G401 (cell line): ENCODE data around the gene IFIT2. TPM values are rescaled to one million over a fixed set of nuclear protein-coding genes. Genes with fewer than 3 reads are reported as not detected.
A peak's percentile ranks its signal among the peaks of the same experiment; 100 is the strongest.
"Not testable (repeated sequence)": the region's sequence is repeated elsewhere in the genome, so short reads cannot be mapped to it uniquely, and the experiment has no call there.

Source experiments
- DNase-seq: peaks from one replicate; pipeline ENCODE4 v3.0.0-alpha.2; 2015; ENCODE audit warnings: low spot score
- in situ Hi-C: cut with HindIII; loops from 2 replicates; pipeline ENCODE4 v1.10.0; 2016; ENCODE audit warnings: low sequenced_read_pairs, mixed read lengths
- total RNA-seq: library from RNA; depleted of rRNA; stranded (reverse); fragments of >200 nt; shearing (Covaris generic); gene quantifications from 2 replicates; pipeline ENCODE4 v1.2.3, GENCODE V29; 2014; rRNA removed

The IFIT2 gene, protein sequence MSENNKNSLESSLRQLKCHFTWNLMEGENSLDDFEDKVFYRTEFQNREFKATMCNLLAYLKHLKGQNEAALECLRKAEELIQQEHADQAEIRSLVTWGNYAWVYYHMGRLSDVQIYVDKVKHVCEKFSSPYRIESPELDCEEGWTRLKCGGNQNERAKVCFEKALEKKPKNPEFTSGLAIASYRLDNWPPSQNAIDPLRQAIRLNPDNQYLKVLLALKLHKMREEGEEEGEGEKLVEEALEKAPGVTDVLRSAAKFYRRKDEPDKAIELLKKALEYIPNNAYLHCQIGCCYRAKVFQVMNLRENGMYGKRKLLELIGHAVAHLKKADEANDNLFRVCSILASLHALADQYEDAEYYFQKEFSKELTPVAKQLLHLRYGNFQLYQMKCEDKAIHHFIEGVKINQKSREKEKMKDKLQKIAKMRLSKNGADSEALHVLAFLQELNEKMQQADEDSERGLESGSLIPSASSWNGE
- 0.80 and 1.1 TPM in 2 replicates for total RNA-seq

DNA sequence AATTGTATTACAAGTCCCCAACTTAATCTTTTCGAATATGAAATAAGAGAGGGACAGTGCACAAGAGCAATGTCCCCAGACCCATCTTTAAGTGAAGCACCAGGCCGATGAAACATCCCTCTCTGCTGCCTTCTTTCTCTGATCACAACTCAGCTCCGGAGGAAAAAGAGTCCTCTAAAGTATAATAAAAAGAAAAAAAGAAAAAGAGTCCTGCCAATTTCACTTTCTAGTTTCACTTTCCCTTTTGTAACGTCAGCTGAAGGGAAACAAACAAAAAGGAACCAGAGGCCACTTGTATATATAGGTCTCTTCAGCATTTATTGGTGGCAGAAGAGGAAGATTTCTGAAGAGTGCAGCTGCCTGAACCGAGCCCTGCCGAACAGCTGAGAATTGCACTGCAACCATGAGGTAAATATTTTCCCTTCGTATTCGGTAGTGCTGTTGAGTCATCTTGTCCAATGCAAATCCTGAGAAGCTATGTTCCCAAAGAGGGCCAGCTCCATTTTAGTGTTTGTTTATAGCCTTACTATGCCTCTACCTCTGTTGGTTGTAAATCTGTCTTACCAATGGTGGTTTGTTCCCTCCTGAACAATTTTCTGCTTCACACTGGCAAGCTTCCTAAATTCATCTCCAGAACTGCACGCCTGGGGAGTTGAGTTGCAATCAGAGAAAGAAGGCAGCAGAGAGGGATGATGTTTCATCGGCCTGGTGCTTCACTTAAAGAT, at the start of gene IFIT2:
Gene IFIT2, plus strand, starts transcription at position 326 of the 725 bp plus-strand sequence. Its CDS starts 78 bp downstream, at position 404.
- peak; percentile 85 for DNase-seq
- in situ Hi-C loops = no loop called here

DNA sequence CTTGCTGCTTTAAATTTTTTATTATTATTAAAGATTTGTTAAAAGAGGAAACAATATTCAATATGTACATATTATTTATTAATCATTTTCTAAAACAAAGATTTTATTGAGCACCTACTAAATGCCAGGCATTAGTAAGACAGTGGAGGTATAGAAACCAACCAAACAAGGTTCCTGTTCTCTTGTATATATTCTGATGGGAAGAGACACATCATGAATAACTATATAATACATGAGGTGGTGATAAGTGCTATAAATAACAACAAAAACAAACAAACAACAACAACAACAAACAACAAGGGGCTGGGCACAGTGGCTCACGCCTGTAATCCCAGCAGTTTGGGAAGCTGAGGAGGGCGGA, 49.6 kb upstream of the IFIT2 start:
- no peak for DNase-seq
- in situ Hi-C loops = no loop called here

DNA sequence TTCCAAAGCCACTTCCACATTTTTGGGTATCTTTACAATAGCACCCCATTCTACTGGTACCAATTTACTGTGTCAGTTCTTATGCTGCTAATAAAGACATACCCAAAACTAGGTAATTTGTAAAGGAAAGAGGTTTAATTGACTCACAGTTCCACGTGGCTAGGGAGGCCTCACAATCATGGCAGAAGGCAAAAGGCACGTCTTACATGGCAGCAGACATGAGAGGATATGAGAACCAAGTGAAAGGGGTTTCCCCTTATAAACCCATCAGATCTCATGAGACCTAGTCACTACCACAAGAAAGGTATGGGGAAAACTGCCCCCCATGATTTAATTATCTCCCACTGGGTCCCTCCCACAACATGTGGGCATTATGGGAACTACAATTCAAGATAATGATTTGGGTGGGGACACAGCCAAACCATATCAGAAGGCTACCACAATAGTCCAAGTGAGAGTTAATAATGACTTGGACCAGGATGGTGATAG, 46.7 kb upstream of the IFIT2 start:
- DNase-seq, in situ Hi-C loops: not testable (repeated sequence)

DNA sequence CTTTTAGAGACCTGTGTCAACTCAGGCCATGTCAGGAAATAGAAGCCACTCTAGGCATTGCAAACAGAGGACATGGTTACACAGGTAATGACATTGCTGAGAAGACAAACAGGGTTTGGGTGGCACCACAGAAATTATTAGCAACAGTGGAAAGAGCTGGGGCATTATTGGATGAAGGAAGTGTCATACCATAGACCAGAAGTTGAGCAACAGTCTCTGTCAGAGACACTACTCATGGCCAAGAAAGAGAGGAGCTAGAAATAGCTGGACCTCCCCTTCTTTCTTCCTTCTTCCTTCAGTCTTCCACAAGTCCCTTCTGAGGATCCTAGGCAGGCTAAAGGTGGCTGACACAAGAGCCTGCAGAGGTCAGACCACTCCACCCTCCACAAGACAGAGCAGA, 46.1 kb upstream of the IFIT2 start:
- DNase-seq = no peak
- in situ Hi-C loops = no loop called here

DNA sequence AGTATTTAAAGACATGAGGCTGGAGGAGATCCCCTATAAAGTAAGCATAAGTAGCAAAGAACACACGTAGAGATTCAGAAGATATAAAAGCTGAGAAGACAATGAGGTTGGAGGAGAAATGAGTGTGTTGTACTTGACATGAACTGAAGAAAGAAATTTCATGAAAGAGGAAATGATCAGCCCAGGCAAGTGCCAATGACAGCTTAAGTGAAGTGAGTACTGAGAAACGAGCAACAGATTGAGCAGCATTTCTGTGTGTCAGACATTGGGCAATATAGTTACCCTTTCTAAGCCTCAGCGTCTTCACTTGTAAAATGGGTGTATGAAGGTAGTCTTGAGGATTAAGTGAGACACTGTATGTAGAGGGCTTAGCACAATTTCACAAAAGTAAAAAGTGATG, 45.5 kb upstream of the IFIT2 start:
- no peak for DNase-seq
- in situ Hi-C loops = no loop called here

DNA sequence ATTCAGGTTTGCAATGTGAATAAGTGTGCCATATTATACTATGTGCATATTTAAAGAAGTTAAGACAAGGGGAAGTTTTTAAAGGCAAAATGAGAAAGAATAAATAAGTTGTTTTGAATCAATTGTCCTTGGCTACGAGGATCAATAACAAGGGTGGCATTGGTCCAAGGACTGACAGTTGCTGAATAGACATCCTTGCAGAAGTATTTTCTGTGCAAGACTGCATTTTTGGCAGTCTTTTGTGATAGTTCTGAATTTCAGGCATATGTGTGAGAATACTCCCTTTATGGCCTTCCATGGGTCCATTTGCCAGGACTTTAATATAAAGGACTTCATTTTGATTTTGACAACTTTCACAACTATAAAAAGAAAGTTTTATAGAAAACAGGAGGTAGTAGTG, 44.9 kb upstream of the IFIT2 start:
- no peak for DNase-seq
- in situ Hi-C loops = no loop called here

DNA sequence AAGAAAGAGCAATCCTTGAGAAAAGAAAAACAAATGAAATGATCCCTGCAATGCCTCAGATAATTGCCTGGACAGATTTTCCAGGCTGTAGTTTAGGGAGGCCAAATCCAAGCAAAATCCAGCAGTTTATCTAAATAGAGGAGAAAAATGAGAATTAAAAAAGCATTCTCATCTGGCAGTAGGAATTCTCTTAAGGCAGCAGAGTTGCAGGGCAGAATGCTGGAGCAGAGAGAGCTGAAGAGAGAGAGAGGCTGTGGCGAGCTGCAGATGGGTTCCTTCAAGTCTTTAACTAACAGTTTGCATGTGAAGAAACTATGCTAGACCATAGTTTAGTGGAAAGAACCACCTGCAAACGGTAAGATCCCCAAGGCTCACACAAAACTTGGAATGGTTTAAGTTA, 44.3 kb upstream of the IFIT2 start:
- in situ Hi-C loops = no loop called here
- DNase-seq = no peak

DNA sequence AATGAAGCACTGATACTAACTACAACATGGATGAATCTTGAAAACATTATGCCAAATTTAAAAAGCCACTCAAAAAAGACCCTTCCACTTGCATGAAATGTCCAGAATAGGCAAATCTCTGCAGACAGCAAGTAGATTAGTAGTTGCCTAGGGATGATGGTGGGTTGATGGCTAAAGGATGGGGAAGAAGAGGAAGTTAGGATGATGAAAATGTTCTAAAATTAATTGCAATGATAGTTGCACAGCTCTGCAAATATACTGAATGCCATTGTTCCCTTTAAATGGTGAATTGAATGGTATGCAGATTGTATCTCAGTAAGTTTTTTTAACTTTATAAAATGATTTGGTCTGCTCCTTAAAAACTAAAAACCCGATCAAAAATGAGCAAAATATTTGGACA, 43.0 kb upstream of the IFIT2 start:
- no peak for DNase-seq
- in situ Hi-C loops = no loop called here

DNA sequence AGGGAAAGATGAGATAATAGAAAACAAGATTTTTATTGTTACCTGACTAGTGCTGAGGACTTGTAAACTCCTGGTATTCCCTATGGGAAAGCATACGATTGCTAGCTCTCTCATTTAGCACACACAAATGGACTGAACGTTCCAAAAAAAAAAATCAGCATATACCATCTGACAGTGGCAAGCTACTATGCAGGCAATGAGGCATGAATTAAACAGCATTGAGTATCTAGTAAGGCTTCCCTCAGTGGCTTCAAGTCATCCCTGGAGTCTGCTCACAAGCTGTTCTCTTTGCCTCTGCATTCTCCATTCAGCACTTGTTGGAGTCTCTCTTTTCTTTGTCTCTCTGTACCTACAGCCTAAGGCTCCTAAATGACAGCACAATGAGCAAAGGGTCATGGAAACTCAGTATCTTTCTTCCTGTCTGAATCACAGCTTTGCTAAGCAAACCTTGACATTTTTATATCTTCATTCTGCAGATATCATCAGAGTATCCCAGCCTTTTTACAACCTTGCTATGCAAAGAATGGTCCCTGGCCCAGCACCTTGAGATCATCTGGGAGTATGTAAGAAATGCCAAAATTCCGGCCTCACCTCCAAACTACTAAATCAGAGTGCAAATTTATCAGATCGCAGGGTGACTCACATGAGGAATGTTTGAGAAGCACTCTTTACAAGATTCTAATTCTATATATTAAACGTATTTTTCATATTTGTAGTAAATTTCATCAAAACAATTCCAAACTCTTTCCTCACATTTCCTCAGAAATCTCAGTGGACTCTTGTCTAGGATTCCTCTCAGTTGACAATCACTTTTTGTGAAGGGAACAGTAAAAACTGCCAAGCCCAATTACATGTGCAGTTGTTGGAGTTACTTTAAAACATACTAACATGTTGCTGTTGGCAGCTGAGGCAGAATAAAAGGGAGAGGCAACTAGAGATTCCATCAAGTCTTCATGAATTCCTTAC, 39.5 kb upstream of the IFIT2 start:
- peak; percentile 37 for DNase-seq
- in situ Hi-C loops = no loop called here

DNA sequence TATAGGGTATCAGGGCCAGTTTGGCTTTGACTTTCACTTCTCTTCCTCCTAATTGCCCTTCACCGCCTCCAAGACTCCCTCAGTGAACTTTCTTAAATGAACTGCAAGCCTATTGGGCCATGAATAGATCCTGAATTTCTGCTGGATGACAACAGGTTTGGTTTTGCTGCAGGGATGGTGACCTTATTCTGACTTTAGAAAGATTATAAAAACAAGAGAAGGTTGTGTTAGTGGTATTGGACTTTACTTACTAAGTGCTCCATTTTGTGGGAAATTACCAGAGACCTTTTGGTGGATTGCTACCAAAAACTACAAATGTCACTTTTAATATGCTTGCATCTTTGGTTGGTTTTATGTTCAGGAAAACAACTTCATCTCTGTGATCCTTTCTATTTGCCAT, 38.8 kb upstream of the IFIT2 start:
- in situ Hi-C loops = no loop called here
- DNase-seq = no peak

DNA sequence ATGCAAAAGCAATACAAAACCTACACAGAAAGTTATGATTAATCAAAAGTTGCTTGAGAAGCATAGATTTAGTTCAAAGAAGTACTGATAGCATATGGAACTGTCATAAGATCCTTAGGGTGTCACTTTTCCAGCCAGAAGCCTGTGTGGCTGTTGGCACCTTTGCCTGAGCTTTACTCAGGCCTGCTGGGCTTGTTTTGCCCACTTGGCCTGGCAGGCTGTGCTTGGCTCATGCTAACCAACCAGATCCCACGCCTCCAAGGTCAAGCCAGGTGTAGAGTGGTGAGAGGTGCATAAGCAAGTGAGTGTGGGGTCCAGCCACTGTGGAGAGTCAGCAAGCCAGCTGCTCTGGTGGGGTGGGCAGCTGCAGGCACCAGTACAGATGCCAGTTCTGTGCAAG, 38.3 kb upstream of the IFIT2 start:
- in situ Hi-C loops = no loop called here
- DNase-seq = peak; percentile 84

DNA sequence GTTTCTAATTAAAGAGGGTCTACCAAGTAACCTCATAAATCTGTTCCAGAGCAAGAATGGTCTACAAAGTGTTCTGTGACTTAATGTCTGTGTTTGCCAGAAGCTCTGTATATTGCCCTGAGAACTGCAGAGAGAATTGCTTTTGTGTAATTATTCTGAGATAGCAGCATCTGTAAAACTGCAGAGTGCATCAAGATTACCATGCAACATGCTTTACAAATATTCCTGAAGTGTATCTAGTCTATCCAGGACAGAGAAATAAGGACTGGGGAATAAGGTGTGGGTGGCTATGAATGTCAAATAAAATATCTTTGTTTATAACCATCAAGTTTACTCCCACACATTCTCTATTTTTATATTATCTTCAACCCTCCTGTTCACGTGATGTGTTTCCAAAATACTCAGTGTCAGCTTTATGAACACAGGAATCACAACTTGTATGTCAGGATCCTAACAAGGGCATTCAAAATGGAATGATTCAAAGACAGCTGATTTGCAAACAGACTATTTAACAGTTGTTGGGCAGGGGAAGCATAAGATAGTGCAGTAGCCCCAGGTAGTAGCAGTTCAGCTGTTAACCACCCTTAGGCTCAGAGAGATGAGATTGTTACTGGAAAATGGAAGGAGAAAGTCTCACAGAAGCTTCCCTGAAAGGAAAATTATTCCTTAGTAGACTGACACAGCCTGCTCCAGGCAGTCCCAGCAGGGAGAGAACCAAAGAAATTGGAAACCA, 35.0 kb upstream of the IFIT2 start:
- DNase-seq = no peak
- in situ Hi-C loops = no loop called here

DNA sequence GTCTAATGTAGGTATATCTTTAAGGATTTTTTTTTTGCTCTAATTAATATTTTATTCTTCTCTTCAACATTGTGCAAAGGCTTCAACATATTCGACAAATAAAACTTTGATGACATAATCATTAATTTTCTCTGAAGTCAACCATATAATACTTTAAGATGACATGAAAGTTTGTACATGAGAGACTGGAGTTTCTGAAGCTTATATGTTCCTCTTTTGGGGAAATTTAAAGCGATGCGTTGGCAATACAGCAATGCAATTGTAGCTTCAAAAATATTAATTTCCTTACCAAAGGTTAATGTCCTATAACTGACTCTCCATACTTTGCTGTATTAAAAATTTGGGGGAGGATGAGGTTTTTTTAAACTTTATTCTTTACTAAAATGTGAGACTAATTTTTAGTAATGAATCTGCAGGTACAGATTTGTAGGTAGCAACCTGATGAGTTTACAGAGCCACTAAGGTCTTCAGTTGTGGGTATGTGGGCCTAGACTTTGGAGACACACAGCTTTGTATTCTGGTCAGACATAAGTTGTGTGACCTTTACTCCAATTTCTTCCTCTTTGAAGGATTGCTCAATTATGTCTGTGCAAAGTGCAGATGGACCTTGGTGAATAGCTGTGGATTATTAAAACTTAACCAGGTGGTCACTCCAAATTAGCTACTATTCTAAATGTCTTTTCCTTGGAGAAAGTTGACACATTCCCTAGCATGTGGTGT, 32.3 kb upstream of the IFIT2 start:
- in situ Hi-C loops = no loop called here

DNA sequence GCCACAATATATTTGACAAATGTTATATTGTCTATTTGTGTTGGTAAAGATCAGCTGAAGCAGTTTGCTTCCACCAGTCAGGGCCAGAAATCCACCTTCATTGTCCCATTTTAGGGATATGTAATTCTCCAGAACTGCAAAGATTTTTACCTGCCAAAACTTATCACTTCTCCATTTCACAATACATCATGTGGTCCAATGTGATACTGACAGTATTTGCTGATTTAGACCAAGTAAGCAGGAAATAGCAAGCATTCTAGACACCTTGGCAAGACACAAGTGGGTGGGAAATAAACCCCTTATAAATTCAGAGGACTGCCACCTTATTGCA, 31.7 kb upstream of the IFIT2 start:
- no peak for DNase-seq
- in situ Hi-C loops = no loop called here

More for the DNA sequence above, 32.3 kb upstream of the IFIT2 start:
- DNase-seq = no peak

DNA sequence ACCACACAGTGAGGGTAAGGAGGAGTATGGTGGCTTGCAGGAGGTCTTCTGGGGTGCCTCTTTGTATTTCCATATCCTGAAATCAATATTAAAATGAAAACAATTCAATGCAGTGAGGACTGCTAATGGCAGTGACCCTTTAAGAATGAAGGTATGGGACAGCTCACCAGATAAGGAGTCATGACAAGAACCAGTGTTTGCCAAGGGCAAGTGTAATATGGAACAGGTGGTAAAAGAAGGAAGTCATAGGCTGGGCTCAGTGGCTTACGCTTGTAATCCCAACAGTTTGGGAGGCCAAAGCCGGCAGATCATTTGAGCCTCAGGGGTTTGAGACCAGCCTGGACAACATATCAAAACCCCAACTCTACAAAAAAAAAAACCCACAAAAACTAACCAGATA, 30.3 kb upstream of the IFIT2 start:
- no peak for DNase-seq
- in situ Hi-C loops = no loop called here

DNA sequence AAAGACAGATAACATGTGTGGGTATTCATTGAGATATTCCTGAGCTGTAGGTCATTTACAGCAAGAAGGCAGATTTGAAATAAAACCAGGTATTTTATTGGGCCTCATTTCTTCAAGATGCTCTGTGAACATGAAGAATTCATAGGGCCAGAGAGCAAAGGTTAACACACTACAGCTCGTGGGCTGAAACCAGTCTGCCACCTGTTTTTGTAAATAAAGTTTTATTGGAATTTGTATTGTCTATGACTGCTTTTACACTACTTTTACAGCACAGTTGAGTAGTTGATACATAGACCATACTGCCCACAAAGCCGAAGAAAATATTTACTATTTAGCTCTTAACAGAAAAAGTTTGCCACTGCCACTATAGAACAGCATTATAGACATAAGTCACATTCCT, 28.2 kb upstream of the IFIT2 start:
- in situ Hi-C loops = no loop called here
- DNase-seq = no peak

DNA sequence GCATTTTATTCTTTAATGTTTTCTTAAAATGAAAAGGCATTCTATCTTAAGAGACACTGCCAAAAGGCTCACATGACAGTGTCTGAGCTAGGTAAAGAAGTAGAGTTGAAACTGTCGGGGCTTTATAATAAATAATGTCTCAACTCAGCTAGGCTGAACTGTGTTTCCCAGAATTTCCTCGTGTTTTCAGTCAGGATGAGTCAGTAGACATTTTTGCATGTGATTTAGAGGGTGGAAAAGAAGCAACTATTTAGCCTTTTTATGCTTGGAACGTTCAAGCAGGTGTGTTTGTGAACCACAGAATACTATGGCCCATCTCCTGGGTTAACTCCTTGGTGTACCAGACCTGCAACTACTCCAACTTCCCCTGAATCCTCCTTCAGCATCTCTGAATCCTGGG, 26.9 kb upstream of the IFIT2 start:
- in situ Hi-C loops = no loop called here
- DNase-seq = no peak

DNA sequence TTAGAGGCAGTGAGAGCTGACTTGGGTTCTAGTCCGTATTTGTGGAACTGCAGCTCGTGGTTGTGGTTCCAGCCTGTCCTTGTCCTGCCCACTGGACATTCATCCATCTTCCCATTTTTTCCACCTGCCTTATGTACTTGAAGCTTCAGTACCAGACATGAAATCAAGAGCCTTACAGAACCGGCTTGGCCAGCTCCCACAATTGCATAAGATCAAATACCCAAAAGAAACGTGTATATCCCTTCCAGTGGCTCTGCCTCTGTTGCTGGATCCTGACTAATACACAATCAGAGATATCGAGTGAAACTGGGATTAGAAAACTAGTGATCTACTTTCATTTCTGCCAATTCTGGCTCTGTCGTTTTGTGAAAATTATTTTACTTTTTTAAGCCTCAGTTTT, 26.5 kb upstream of the IFIT2 start:
- in situ Hi-C loops = no loop called here

More for the DNA sequence above, 26.5 kb upstream of the IFIT2 start:
- DNase-seq = no peak
